ENCODE measurements around the gene CNTROB. TPM values are rescaled to one million over a fixed set of nuclear protein-coding genes. Genes with fewer than 3 reads are reported as not detected.

CNTROB gene
- total and polyA plus RNA-seq, 2 of the 4 experiments (the other 2 are of a cell fraction) = 12.7 to 26.4 TPM

DNA sequence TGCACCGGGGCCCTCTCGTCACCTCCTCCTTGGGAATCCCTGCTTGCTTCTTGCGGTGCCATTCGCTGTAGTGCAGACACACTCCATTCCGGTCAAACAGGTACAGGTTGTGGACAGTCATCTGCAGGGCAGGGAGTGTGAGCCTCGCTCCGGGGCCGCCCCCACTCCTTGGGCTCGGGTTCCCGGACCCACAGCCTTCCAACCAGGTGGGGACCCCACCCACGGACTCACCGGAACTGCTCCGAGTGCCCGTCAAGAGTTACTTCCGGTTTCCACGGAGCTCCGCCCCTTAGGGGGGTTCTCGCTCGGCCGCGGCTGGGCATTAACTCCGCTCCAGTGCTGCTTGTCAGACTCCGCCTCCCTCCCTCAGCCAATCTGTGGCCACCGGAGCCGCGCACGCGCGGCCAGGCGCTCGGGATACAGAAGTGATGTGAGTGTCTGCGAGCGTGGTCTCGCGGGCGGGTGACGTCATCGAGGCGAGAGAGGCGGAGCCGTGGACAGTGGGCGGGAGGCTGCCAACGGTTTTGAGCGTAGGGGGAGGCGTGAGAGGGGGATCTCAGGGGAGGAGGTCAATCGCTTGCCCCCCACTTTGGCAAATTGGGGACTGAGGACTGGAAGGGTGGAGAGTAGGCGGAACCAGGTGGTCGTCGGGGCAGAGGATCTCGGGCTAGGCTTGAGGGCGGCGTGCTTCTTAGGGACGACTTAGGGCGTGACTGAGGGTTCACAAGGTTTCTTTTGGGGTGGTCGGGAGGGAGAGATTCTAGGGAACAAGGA, at the start of gene CNTROB, which contains the start of gene TRAPPC1 (continued):
- TF ChIP-seq, protein P1, sequence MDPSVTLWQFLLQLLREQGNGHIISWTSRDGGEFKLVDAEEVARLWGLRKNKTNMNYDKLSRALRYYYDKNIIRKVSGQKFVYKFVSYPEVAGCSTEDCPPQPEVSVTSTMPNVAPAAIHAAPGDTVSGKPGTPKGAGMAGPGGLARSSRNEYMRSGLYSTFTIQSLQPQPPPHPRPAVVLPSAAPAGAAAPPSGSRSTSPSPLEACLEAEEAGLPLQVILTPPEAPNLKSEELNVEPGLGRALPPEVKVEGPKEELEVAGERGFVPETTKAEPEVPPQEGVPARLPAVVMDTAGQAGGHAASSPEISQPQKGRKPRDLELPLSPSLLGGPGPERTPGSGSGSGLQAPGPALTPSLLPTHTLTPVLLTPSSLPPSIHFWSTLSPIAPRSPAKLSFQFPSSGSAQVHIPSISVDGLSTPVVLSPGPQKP (IDR thresholded peaks at IDR 0.05; ENCODE audit: borderline replicate concordance, low read depth, low read length) = 0 out of 2 replicates have a peak, but pooled peaks have one; percentile 38
- TF ChIP-seq POLR2A (IDR thresholded peaks at IDR 0.05; ENCODE audit: low read depth, low read length) (peak; percentile 77; the same call in 1 of the 2 replicates), RAD21 (IDR thresholded peaks at IDR 0.05; ENCODE audit: low read length) (no peak), MAFK (IDR thresholded peaks at IDR 0.05; ENCODE audit: low read depth, low read length) (no peak), RCOR1 (IDR thresholded peaks at IDR 0.05; ENCODE audit: insufficient replicate concordance, low read length) (no peak), NFE2L2 (IDR thresholded peaks at IDR 0.05; ENCODE audit: low read depth, low read length) (no peak), CHD1 (IDR thresholded peaks at IDR 0.05; ENCODE audit: low read depth, low read length) (no peak), SMC3 (IDR thresholded peaks at IDR 0.05; ENCODE audit: low read depth, low read length) (no peak)
